ENCODE measurements around the gene MEP1B.

DNA sequence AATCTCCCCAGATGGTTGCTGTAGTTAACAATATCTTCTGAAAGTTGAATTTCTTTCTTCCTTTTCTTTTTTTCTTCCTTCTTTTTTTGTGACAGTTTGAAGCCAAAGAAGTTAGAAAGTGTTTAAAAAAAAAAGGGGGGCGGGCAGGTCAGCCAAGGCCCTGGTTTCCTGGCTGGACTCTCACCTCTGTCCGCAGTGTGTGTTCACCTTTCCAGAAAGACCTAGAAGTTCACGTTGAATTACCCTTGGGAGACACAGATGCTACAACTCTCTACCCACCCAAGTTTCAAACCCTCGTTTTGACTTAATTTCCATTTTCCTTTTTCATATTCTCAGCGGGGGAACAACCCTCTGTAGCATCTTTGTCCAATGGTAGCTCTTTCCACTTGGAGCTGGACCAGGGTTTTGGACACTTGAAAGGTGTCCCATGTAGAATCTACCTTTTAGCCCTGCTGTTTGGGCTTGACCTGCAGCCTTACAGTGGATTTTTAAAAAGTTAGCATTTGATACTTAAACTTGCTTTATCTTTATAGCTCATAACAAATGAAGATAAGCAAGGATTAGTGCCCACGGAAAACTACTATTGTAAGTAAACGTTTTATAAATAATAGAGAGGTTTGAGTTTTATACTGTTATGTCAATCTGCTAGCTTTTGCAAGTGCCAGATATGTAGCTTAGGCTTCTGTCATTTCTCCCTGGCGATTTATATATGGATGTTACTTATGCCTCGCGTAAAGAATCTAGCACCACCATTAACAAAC is 20.0 kb downstream of the MEP1B start:
- TF ChIP-seq EP300 (IDR thresholded peaks at IDR 0.05) = no peak
- no peak for TF ChIP-seq POLR2A (IDR thresholded peaks at IDR 0.05; ENCODE audit: low read depth)
- TF ChIP-seq CTCF (IDR thresholded peaks at IDR 0.05) = no peak
- TF ChIP-seq POLR2AphosphoS5 (IDR thresholded peaks at IDR 0.05) = no peak

All from esophagus muscularis mucosa (tissue), 4 donors.